ENCODE measurements around the gene UNC119. TPM values are rescaled to one million over a fixed set of nuclear protein-coding genes. Genes with fewer than 3 reads are reported as not detected.
A peak's percentile ranks its signal among the peaks of the same experiment; 100 is the strongest.

The UNC119 gene
- total RNA-seq, 2 donors from 2014 or later: 45.3 to 53.8 TPM

DNA sequence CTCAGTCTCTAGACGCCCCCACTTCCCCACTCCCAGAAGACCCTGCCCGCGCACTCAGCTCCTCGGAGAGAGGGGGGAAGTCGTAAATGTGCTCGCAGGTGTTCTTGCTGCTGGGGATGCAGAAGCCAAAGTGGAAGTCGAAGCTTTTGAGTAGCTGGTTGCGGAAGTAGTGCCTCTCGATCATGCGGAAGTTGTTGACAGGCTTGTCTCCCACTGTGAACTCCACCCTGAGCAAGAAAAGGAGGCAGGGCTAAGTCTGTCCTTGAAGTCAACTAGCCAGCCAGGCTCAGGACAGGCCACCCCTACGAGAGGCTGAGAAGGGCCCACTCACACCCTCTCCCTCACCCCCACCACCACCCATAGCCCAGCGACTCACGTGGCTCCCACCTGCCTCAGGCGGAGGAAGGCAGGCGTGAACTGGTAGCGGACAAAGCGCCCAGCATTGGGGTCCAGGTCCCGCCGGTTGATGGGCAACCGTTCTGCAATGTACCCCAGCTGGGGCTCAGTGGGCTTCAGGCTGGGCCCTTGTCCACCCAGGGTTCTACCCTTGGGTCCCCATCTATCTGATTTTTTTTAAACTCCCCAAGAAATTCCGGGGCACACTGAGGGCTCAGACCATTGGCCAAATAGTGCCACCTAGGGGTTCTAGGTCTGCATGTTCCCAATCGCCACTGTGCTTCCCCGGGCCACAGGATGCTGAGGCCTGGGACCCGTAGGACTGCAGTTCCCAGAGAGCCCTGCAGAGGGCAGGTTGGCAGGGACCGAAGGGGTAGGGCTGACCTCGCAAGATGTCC, 4.6 kb downstream of the UNC119 start:
- ATAC-seq (replicated peaks in 1 of 2): peak; percentile 34 to 44
- peak overlapping the region; percentile 6 to 33 for H3K4me3 Mint-ChIP-seq
- H3K4me1 Mint-ChIP-seq (ENCODE audit: low read depth): peaks cover 43% of the 10 kb centered on the region
- H3K9me3 Mint-ChIP-seq: no peaks in the 10 kb centered on the region
- H3K36me3 Mint-ChIP-seq (ENCODE audit: insufficient read depth in 2 of 2): peaks cover 0 to under 1% of the 10 kb centered on the region in 2 donors
- H3K27ac Mint-ChIP-seq: peak overlapping the region; percentile 54
- H3K27me3 Mint-ChIP-seq (ENCODE audit: low read depth): no peaks in the 10 kb centered on the region
- peak; percentile 82 to 87 for DNase-seq

DNA sequence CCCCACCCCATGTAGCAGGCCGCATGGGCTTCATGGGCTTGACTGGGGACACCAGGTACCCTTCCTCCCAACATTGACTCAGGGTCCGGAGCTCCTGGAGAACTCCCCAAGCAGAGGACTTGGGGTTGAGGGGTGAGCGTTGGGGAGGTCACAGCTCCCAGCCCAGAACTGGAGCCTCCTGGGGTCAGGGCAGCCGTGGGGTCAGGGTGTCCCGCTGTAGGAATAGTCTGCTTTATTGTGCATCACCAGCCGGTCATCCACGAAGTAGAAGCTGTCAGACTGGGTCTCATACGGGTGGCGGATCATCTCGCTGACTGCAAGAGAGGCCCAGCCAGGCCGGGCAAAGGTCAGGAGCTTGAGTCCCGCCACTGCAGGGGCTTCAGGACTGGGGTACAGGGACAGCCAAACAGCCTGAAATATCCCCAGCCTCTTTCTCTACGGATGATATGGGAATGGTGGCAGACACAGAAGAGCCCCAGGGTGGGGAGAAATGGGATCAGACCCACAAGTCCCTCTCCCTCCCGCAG, 5.3 kb downstream of the UNC119 start:
- Mint-ChIP-seq H3K36me3 (ENCODE audit: insufficient read depth in 2 of 2) (no peaks in the 10 kb centered on the region), H3K4me3 (peak overlapping the region in 1 of 2 donors; percentile 32), H3K27ac (no peak overlapping the region), H3K4me1 (ENCODE audit: low read depth) (peaks cover 40% of the 10 kb centered on the region), H3K27me3 (ENCODE audit: low read depth) (no peaks in the 10 kb centered on the region), H3K9me3 (no peaks in the 10 kb centered on the region)
- no peak for ATAC-seq (replicated peaks in 1 of 2)
- no peak for DNase-seq

DNA sequence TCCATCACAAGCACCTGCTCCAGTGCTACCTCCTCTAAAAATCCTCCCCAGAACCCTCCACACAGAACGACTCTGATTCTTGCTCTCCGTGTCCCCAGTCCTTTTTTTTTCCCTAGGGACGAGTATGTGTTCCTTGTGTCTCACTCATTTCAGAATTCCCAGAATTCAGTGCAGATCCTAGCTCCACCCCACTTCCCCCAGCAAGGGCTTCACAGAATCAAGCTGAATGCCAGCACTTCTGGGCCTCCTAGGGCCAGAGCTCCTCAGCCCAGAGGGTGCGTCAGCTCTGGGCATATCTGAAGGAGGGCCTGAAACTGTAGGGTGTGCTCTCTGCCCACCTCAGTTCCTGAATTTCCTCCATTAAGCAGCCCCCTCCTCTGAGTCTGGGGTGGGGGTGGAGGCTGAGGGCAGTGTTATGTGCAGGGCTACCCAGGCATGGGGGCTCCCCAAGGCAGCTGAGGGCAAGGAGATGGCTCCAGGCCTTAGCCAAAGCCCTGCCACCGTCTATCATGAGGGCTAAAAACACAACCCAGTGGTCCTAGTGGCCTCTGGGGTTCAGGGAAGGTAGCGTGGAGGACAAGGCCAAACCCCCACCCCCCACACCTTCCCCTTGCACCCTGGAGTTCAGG, 6.5 kb downstream of the UNC119 start:
- DNase-seq: no peak
- H3K4me1 Mint-ChIP-seq (ENCODE audit: low read depth): peaks cover 30% of the 10 kb centered on the region
- no peaks in the 10 kb centered on the region for H3K27me3 Mint-ChIP-seq (ENCODE audit: low read depth)
- ATAC-seq (replicated peaks in 1 of 2): no peak
- no peak overlapping the region for H3K4me3 Mint-ChIP-seq
- no peaks in the 10 kb centered on the region for H3K9me3 Mint-ChIP-seq
- H3K36me3 Mint-ChIP-seq (ENCODE audit: insufficient read depth in 2 of 2): no peaks in the 10 kb centered on the region
- H3K27ac Mint-ChIP-seq: no peak overlapping the region

DNA sequence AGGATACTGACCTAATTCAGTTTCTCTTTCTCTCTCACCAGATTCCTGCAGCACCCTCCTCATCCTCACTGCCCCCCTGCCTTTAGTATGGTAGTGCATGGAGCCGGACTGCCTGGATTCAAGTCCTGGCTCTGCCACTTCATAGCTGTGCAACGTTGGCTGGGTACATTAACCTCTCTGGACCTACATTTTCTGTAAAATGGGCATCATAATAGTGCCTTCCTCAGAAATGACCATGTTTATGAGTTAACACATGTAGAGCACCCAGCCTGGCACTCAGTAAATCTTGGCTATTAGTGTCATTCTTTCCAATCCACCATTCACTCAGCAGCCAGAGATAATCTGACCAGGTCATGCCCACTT, 7.3 kb downstream of the UNC119 start:
- ATAC-seq (replicated peaks in 1 of 2) (no peak), DNase-seq (no peak)
- Mint-ChIP-seq H3K27ac (peak overlapping the region; percentile 4), H3K9me3 (no peaks in the 10 kb centered on the region), H3K4me1 (ENCODE audit: low read depth) (peaks cover 22% of the 10 kb centered on the region), H3K4me3 (no peak overlapping the region), H3K36me3 (ENCODE audit: insufficient read depth in 2 of 2) (no peaks in the 10 kb centered on the region), H3K27me3 (ENCODE audit: low read depth) (no peaks in the 10 kb centered on the region)

DNA sequence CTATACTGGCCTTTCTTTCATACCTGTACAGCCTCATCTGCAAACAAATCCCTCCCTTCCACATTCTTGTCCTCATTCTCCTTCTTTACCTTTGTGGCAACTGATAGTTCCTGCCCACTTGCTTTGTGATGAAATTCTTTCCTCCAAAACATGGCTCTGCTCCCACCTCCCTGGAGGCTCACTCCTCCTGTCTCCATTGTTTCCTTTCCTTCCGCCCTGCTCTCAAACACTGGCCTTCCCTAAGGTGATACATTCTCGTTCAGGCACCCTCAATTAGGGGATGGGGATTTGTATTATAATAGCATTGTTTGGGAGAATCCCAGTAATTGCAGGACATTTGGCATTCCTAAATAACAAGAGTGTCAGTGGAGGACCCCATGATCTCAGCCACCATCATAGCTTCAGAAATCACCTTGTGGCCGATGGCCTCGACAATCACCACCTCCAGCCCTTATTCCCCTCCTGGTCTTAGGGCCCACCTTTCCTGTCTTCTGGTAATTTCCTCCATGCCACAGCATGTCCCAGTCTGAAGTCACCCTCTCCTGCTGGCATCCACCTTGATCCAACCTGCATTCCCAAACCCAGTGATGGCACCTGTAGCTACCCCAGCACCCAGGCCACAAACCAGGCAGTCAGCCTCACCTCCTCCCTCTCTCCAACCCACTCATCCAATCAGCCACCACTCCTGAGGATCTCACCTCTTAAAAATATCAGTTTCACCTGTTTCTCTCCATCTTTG, 7.9 kb downstream of the UNC119 start:
- DNase-seq: no peak
- Mint-ChIP-seq H3K36me3 (ENCODE audit: insufficient read depth in 2 of 2) (no peaks in the 10 kb centered on the region), H3K9me3 (no peaks in the 10 kb centered on the region), H3K27ac (no peak overlapping the region), H3K4me3 (no peak overlapping the region), H3K27me3 (ENCODE audit: low read depth) (no peaks in the 10 kb centered on the region), H3K4me1 (ENCODE audit: low read depth) (peaks cover 17% of the 10 kb centered on the region)
- ATAC-seq (replicated peaks in 1 of 2): no peak

DNA sequence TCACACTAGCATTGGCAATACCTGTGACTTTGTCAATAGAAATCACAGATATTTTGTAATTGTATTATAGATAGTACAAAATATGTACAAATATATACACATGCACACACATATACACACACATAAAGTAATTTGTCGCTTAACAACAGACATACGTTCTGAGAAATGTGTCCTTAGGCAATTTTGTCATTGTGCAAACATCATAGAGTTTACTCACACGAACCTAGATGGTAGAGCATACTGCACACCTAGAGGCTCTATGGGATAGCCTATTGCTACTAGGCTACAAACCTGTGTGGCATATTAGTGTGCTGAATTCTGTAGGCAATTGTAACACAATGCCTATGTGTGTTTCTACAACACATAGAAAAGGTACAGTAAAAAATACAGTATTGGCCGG, 11.0 kb downstream of the UNC119 start:
- ATAC-seq (replicated peaks in 1 of 2) (no peak), DNase-seq (no peak)
- H3K9me3 Mint-ChIP-seq: no peaks in the 10 kb centered on the region
- H3K4me3 Mint-ChIP-seq: no peak overlapping the region
- H3K36me3 Mint-ChIP-seq (ENCODE audit: insufficient read depth in 2 of 2): no peaks in the 10 kb centered on the region
- no peaks in the 10 kb centered on the region for H3K4me1 Mint-ChIP-seq (ENCODE audit: low read depth)
- H3K27me3 Mint-ChIP-seq (ENCODE audit: low read depth): no peaks in the 10 kb centered on the region
- H3K27ac Mint-ChIP-seq: no peak overlapping the region

DNA sequence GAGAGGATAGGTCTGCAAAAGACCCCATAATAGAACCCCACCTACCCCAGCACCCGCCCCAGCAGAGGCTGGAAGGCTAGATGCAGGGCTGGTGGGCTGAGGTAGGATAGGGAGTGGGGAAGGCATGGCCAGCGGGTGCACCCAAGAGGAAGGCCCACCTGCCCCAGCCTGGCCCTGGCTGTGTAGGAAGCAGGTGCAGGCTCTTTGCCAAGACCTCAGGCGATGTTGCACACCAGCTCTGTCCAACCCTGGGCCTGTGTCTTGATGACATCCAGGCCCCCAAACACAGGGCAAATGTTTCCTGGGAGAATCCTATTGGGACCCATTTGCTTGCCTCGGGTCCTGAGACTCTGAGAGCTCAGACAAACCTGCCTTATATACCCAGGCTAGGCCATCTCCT, 12.2 kb downstream of the UNC119 start:
- Mint-ChIP-seq H3K9me3 (no peaks in the 10 kb centered on the region), H3K4me1 (ENCODE audit: low read depth) (no peaks in the 10 kb centered on the region), H3K27ac (no peak overlapping the region), H3K4me3 (no peak overlapping the region), H3K27me3 (ENCODE audit: low read depth) (no peaks in the 10 kb centered on the region), H3K36me3 (ENCODE audit: insufficient read depth in 2 of 2) (no peaks in the 10 kb centered on the region)
- ATAC-seq (replicated peaks in 1 of 2) (peak in 1 of 2 donors; percentile 10), DNase-seq (no peak)

DNA sequence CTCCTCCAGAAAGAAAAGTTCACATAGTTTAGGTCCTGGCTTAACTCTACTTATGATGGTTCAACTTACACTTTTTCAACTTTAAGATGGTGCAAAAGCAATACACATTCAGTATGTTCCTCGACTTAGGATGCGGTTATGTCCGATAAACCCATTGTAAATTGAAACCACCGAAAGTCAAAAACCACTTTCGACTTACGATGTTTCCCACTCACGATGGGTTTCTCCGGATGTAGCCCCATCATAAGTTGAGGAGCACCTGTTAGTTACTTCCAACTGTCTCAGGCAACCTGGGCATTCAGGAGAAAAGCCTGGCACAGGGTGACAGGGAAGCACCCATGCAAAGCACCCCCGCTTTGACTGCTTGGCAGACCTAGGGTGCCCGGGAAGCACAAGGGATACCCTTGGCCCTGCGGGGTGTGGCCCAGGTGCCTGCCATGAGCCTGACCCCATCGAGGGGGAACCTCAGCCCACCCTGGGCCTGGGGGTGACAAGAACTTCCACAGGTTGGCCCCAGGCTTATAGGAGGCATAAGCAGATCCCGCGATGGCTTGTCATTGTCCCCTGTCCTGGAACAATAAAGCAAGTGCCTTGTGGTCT, 14.0 kb downstream of the UNC119 start:
- no peaks in the 10 kb centered on the region for H3K9me3 Mint-ChIP-seq
- no peak for DNase-seq
- no peaks in the 10 kb centered on the region for H3K36me3 Mint-ChIP-seq (ENCODE audit: insufficient read depth in 2 of 2)
- no peaks in the 10 kb centered on the region for H3K4me1 Mint-ChIP-seq (ENCODE audit: low read depth)
- H3K27ac Mint-ChIP-seq: no peak overlapping the region
- H3K27me3 Mint-ChIP-seq (ENCODE audit: low read depth): no peaks in the 10 kb centered on the region
- no peak overlapping the region for H3K4me3 Mint-ChIP-seq
- no peak for ATAC-seq (replicated peaks in 1 of 2)

DNA sequence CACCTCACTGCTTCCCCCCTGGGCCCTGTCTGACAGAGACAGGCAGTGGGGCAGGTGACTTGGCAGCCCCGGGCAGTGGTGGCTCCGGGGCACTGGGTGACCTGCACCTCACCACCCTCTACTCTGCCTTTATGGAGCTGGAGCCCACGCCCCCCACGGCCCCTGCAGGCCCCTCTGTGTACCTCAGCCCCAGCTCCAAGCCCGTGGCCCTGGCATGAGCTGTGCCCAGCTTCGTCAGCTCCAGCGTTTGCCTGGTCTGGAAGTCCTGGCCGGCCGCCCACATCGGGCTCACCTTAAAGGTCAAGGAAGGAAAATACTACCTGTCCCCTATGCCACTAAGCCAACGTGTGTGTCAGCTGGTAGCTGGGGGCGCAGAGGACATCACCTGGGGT, 15.2 kb downstream of the UNC119 start:
- no peaks in the 10 kb centered on the region for H3K4me1 Mint-ChIP-seq (ENCODE audit: low read depth)
- ATAC-seq (replicated peaks in 1 of 2) (no peak), DNase-seq (no peak)
- H3K36me3 Mint-ChIP-seq (ENCODE audit: insufficient read depth in 2 of 2): no peaks in the 10 kb centered on the region
- no peaks in the 10 kb centered on the region for H3K27me3 Mint-ChIP-seq (ENCODE audit: low read depth)
- no peaks in the 10 kb centered on the region for H3K9me3 Mint-ChIP-seq
- H3K4me3 Mint-ChIP-seq: no peak overlapping the region
- no peak overlapping the region for H3K27ac Mint-ChIP-seq

DNA sequence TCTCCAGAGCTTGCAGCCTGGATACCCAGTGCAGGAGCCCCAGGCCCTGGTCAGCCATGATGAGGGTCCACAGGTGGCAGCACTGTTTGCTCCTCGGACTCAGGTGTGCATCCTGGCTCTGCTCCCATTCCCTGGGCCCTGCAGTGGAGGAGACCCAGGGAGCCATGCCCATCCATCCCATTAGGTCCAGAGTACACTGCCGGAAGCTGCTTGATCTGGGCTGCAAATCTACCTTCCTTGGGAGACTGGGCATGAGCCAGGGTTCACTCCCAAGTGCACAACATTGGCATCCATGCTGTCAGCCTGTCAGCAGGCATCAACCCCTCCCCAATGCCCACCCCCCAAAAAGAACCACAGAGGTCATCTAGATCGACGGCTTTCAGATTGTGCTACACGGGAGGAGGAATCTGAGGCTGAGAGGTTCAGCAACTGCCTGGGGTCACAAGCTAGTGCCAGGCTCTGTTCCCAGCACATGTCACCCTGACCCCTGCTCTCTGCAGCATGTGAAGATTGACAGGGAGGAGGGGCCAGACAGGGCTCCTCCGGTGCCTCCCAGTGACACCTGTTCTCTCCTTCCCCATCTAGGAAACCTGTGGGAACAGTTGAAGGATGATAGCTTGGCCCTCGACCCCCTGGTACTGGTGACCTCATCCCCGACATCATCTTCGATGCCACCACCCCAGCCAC, 15.7 kb downstream of the UNC119 start:
- Mint-ChIP-seq H3K27me3 (ENCODE audit: low read depth) (no peaks in the 10 kb centered on the region), H3K4me1 (ENCODE audit: low read depth) (no peaks in the 10 kb centered on the region), H3K27ac (no peak overlapping the region), H3K9me3 (no peaks in the 10 kb centered on the region), H3K36me3 (ENCODE audit: insufficient read depth in 2 of 2) (no peaks in the 10 kb centered on the region), H3K4me3 (no peak overlapping the region)
- DNase-seq (no peak), ATAC-seq (replicated peaks in 1 of 2) (no peak)

DNA sequence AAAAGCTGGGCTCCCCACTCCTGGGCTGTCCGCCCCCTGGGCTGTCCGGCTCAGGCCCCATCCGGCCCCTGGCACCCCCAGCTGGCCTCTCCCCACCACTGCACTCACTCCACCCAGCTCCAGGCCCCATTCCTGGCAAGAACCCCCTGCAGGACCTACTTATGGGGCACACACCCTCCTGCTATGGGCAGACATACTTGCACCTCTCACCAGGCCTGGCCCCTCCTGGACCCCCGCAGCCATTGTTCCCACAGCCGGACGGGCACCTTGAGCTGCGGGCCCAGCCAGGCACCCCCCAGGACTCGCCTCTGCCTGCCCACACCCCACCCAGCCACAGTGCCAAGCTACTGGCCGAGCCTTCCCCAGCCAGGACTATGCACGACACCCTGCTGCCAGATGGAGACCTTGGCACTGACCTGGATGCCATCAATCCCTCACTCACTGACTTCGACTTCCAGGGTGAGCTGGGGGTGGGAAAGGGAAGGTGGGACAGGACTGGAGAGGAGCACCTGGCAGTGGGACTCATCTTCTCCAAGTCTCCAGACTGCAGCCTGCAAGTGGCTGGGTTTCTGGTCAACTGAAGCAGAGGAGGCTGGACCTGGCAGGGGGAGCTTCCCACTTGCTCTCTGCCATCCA, 17.6 kb downstream of the UNC119 start:
- DNase-seq (no peak), ATAC-seq (replicated peaks in 1 of 2) (no peak)
- H3K27ac Mint-ChIP-seq: no peak overlapping the region
- H3K9me3 Mint-ChIP-seq: no peaks in the 10 kb centered on the region
- H3K27me3 Mint-ChIP-seq (ENCODE audit: low read depth): no peaks in the 10 kb centered on the region
- no peaks in the 10 kb centered on the region for H3K36me3 Mint-ChIP-seq (ENCODE audit: insufficient read depth in 2 of 2)
- H3K4me1 Mint-ChIP-seq (ENCODE audit: low read depth): no peaks in the 10 kb centered on the region
- H3K4me3 Mint-ChIP-seq: no peak overlapping the region

DNA sequence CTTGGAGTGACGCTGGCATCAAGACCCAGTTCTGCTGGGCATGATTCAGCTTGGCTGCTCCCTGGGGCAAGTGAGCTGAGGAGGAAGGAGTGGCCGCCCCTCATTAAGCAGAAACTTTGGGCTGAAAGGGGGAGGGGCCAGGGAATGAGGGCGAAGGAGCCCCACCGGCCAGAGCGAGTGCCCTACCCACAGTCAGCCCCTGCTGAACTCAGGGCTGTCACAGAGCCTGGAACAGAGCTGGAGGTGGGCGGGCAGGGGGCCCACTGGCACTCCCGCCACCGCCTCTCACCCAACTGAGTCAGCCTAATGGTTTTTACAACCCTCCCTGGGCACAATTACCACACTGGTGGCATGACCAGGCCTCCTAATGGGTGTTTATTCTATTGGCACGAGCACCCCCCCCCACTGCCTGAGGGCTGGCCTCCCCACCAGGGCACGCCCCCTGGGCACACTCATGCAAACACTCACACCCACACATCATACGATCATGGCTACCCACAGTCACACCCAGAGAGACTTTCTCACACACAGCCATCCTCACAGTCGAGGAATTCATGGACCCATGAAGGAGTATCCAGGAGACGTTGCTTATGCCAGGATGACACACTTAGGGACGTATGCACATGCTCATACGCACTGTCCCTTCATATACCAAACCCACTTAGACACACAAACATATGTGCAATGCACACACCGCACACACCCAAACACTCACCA, 19.2 kb downstream of the UNC119 start:
- no peaks in the 10 kb centered on the region for H3K4me1 Mint-ChIP-seq (ENCODE audit: low read depth)
- ATAC-seq (replicated peaks in 1 of 2): no peak
- H3K4me3 Mint-ChIP-seq: no peak overlapping the region

More for the DNA sequence above, 19.2 kb downstream of the UNC119 start:
- DNase-seq: no peak
- Mint-ChIP-seq H3K27me3 (ENCODE audit: low read depth) (no peaks in the 10 kb centered on the region), H3K27ac (no peak overlapping the region), H3K36me3 (ENCODE audit: insufficient read depth in 2 of 2) (no peaks in the 10 kb centered on the region), H3K9me3 (no peaks in the 10 kb centered on the region)

Data from activated T-cell treated with anti-CD3 and anti-CD28 coated beads, Interleukin-2, amount 50 U/mL, for 72 hours (primary cell).